ENCODE data around the gene OPCML.

The OPCML gene

GRCh38 chr11:133506551-133507094, 25.7 kb downstream of the OPCML start:
- Histone ChIP-seq H3K27me3 (ENCODE audit: control insufficient read depth, insufficient read depth, low read length, poor library complexity, severe bottlenecking) (no peaks in the 10 kb centered on the region), H3K4me3 (ENCODE audit: insufficient read depth, low read depth, low read length) (no peak overlapping the region), H3K4me1 (ENCODE audit: control insufficient read depth, insufficient read depth, low read length) (peaks cover 27% of the 10 kb centered on the region), H3K9me3 (ENCODE audit: control insufficient read depth, low read length) (no peaks in the 10 kb centered on the region), H3K27ac (ENCODE audit: insufficient read depth, low read depth, low read length, poor library complexity, severe bottlenecking) (no peak overlapping the region), H3K36me3 (ENCODE audit: control insufficient read depth, insufficient read depth, low read length) (no peaks in the 10 kb centered on the region)
- 81 to 90% methylated on average over 6 of the region's 6 CpGs for WGBS, 2 experiments

DNA sequence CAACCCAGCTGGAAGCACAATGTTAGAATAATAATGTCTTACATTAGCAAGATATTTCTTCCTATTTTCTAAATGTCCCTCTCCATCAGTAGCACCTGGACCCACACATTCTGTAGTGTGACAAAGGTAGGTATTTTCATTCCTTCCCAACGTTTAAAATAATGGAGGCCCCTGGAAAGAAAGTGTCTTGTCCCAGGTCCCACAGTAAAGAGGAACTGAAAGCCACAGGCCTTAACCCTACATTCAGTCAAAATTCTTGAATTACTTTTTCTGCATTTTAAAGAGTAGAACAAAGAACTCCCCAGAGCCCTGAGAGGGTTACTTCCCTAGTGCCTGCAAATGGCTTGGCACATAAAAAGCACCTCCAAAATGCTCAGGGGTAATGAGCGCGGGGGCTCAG, 26.3 kb downstream of the OPCML start:
- Histone ChIP-seq H3K27ac (ENCODE audit: insufficient read depth, low read depth, low read length, poor library complexity, severe bottlenecking) (no peak overlapping the region), H3K27me3 (ENCODE audit: control insufficient read depth, insufficient read depth, low read length, poor library complexity, severe bottlenecking) (no peaks in the 10 kb centered on the region), H3K36me3 (ENCODE audit: control insufficient read depth, insufficient read depth, low read length) (no peaks in the 10 kb centered on the region), H3K4me1 (ENCODE audit: control insufficient read depth, insufficient read depth, low read length) (peaks cover 30% of the 10 kb centered on the region), H3K4me3 (ENCODE audit: insufficient read depth, low read depth, low read length) (no peak overlapping the region), H3K9me3 (ENCODE audit: control insufficient read depth, low read length) (no peaks in the 10 kb centered on the region)
- 55 to 56% methylated on average over 3 of the region's 3 CpGs for WGBS, 2 experiments

DNA sequence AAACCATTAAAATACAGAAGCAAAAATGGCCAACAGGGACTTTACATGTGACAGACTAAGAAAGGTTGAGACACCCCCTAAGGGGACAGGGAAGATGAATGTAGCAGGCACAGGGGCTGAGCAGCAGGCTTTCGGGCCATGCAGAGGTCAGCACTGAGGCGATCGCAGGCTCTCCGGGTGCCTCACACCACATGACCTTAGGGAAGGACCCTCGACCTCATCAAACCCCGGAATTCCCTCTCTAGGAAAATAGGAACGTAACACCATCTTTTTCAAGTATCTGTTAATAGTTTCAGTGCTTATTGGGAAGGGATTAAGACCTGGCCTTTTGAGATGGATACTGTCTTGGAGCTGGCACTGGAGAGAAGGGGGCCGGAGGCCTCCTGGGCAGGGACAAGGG, 27.4 kb downstream of the OPCML start:
- Histone ChIP-seq H3K9me3 (ENCODE audit: control insufficient read depth, low read length) (no peaks in the 10 kb centered on the region), H3K4me1 (ENCODE audit: control insufficient read depth, insufficient read depth, low read length) (peaks cover 30% of the 10 kb centered on the region), H3K27me3 (ENCODE audit: control insufficient read depth, insufficient read depth, low read length, poor library complexity, severe bottlenecking) (no peaks in the 10 kb centered on the region), H3K27ac (ENCODE audit: insufficient read depth, low read depth, low read length, poor library complexity, severe bottlenecking) (no peak overlapping the region), H3K4me3 (ENCODE audit: insufficient read depth, low read depth, low read length) (no peak overlapping the region), H3K36me3 (ENCODE audit: control insufficient read depth, insufficient read depth, low read length) (no peaks in the 10 kb centered on the region)
- WGBS, 2 experiments: 80 to 81% methylated on average over 8 of the region's 8 CpGs

GRCh38 chr11:133503776-133504175, 28.5 kb downstream of the OPCML start:
- no peaks in the 10 kb centered on the region for H3K27me3 ChIP-seq (ENCODE audit: control insufficient read depth, insufficient read depth, low read length, poor library complexity, severe bottlenecking)
- WGBS, 2 experiments: 88 to 89% methylated on average over 5 of the region's 5 CpGs
- H3K9me3 ChIP-seq (ENCODE audit: control insufficient read depth, low read length): no peaks in the 10 kb centered on the region
- H3K27ac ChIP-seq (ENCODE audit: insufficient read depth, low read depth, low read length, poor library complexity, severe bottlenecking): no peak overlapping the region
- no peak overlapping the region for H3K4me3 ChIP-seq (ENCODE audit: insufficient read depth, low read depth, low read length)
- H3K36me3 ChIP-seq (ENCODE audit: control insufficient read depth, insufficient read depth, low read length): no peaks in the 10 kb centered on the region
- H3K4me1 ChIP-seq (ENCODE audit: control insufficient read depth, insufficient read depth, low read length): peaks cover 30% of the 10 kb centered on the region

- H3K36me3 ChIP-seq (ENCODE audit: control insufficient read depth, insufficient read depth, low read length): no peaks in the 10 kb centered on the region
- no peaks in the 10 kb centered on the region for H3K27me3 ChIP-seq (ENCODE audit: control insufficient read depth, insufficient read depth, low read length, poor library complexity, severe bottlenecking)
- H3K9me3 ChIP-seq (ENCODE audit: control insufficient read depth, low read length): no peaks in the 10 kb centered on the region
- 47 to 78% methylated on average over 2 of the region's 2 CpGs for WGBS, 2 experiments
- peaks cover 30% of the 10 kb centered on the region for H3K4me1 ChIP-seq (ENCODE audit: control insufficient read depth, insufficient read depth, low read length)
- H3K27ac ChIP-seq (ENCODE audit: insufficient read depth, low read depth, low read length, poor library complexity, severe bottlenecking): no peak overlapping the region
- no peak overlapping the region for H3K4me3 ChIP-seq (ENCODE audit: insufficient read depth, low read depth, low read length)
Measured at GRCh38 chr11:133503236-133503635, 29.1 kb downstream of the OPCML start.

DNA sequence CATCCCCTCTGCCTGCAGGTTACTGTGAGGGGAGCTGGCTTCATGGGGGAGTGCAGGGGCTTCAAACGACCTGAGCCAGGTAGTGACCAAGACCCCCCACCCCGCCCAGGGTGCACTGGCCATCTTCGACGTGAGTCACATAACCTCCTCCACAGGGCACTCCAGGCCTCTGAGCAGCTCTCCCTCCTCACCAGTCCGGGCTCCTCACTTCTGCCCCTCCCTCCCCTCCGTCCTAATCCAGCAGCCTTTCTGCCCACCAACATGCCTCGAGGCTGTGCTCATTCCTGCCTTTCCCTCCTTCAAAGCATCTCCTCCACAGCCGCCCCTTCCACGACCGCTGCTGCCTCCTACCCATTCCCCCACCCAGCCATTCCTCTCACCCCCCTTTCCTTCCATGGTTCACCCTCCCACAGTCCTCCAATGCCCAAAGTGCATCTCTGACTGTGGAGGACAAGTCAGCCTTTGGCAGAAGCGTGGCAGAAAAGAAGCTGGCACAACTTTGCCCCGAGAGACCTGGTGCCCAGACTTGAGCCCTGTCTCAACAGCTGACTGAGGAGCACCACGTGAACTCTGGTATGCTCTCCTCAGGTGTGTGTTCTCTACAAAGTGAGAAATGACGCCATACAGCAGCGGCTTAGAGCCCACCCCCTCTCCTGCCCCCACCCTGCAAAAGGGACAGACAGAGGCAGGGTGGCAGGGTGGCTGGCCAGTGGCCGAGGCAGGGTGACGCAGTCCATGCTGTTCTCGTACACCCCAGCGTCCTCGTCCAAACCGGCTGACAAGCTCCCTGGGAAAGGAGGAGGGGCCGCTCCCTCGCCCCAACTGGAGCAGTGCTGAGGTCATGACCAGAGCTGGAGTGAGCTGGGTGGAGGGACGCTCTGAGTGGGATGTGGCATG, 30.4 kb downstream of the OPCML start:
- Histone ChIP-seq H3K4me1 (ENCODE audit: control insufficient read depth, insufficient read depth, low read length) (peaks cover 27% of the 10 kb centered on the region), H3K36me3 (ENCODE audit: control insufficient read depth, insufficient read depth, low read length) (no peaks in the 10 kb centered on the region), H3K9me3 (ENCODE audit: control insufficient read depth, low read length) (no peaks in the 10 kb centered on the region), H3K27ac (ENCODE audit: insufficient read depth, low read depth, low read length, poor library complexity, severe bottlenecking) (no peak overlapping the region), H3K27me3 (ENCODE audit: control insufficient read depth, insufficient read depth, low read length, poor library complexity, severe bottlenecking) (no peaks in the 10 kb centered on the region), H3K4me3 (ENCODE audit: insufficient read depth, low read depth, low read length) (no peak overlapping the region)
- WGBS, 2 experiments: 71 to 72% methylated on average over 24 of the region's 24 CpGs

GRCh38 chr11:133500936-133501335, 31.4 kb downstream of the OPCML start:
- H3K27ac ChIP-seq (ENCODE audit: insufficient read depth, low read depth, low read length, poor library complexity, severe bottlenecking): no peak overlapping the region
- H3K36me3 ChIP-seq (ENCODE audit: control insufficient read depth, insufficient read depth, low read length): no peaks in the 10 kb centered on the region
- no peak overlapping the region for H3K4me3 ChIP-seq (ENCODE audit: insufficient read depth, low read depth, low read length)
- H3K4me1 ChIP-seq (ENCODE audit: control insufficient read depth, insufficient read depth, low read length): peaks cover 21% of the 10 kb centered on the region
- WGBS, 2 experiments: 90 to 93% methylated on average over 11 of the region's 11 CpGs
- H3K9me3 ChIP-seq (ENCODE audit: control insufficient read depth, low read length): no peaks in the 10 kb centered on the region
- no peaks in the 10 kb centered on the region for H3K27me3 ChIP-seq (ENCODE audit: control insufficient read depth, insufficient read depth, low read length, poor library complexity, severe bottlenecking)

GRCh38 chr11:133500435-133500834, 31.9 kb downstream of the OPCML start:
- Histone ChIP-seq H3K4me3 (ENCODE audit: insufficient read depth, low read depth, low read length) (no peak overlapping the region), H3K27ac (ENCODE audit: insufficient read depth, low read depth, low read length, poor library complexity, severe bottlenecking) (no peak overlapping the region), H3K36me3 (ENCODE audit: control insufficient read depth, insufficient read depth, low read length) (no peaks in the 10 kb centered on the region), H3K4me1 (ENCODE audit: control insufficient read depth, insufficient read depth, low read length) (peaks cover 21% of the 10 kb centered on the region), H3K27me3 (ENCODE audit: control insufficient read depth, insufficient read depth, low read length, poor library complexity, severe bottlenecking) (no peaks in the 10 kb centered on the region), H3K9me3 (ENCODE audit: control insufficient read depth, low read length) (no peaks in the 10 kb centered on the region)
- 78 to 79% methylated on average over 9 of the region's 9 CpGs for WGBS, 2 experiments

- no peaks in the 10 kb centered on the region for H3K9me3 ChIP-seq (ENCODE audit: control insufficient read depth, low read length)
- H3K27me3 ChIP-seq (ENCODE audit: control insufficient read depth, insufficient read depth, low read length, poor library complexity, severe bottlenecking): no peaks in the 10 kb centered on the region
- no peaks in the 10 kb centered on the region for H3K36me3 ChIP-seq (ENCODE audit: control insufficient read depth, insufficient read depth, low read length)
- peaks cover 15% of the 10 kb centered on the region for H3K4me1 ChIP-seq (ENCODE audit: control insufficient read depth, insufficient read depth, low read length)
- no peak overlapping the region for H3K4me3 ChIP-seq (ENCODE audit: insufficient read depth, low read depth, low read length)
- 93 to 97% methylated on average over 6 to 7 of the region's 7 CpGs for WGBS, 2 experiments
- H3K27ac ChIP-seq (ENCODE audit: insufficient read depth, low read depth, low read length, poor library complexity, severe bottlenecking): no peak overlapping the region
Measured at GRCh38 chr11:133498969-133499368, 33.3 kb downstream of the OPCML start.

DNA sequence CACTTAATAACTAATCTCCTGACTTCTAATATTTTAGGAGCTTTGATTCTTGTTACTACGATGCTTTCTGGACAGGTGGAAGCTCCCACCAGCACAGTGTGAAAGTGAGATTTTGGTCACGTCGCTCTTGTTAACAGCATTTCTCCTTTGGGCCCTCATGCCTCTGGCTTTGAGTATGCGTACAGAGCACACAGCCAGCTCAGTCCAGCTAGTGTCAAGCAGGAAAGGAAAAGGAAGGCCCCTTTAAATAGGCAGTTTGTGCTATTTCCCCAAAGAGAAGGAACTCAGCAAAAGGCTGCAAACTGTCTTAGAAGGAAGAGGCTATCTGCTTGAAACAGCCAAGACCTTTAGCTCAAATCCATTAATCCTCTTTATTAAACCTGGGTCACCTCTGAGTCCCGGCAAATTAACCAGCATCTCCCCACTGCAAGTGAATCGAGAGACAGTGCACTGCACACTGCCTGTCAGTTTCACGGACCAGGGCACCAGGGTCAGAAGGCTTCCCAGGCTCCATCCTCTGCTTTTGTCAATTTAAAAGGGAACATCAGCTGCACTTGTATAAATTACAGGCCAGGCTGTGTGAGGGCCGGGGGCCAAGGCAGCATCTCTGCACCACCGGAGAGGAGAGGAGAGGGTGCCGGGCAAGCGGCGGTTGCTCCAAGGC, 34.7 kb downstream of the OPCML start:
- Histone ChIP-seq H3K4me1 (ENCODE audit: control insufficient read depth, insufficient read depth, low read length) (peaks cover 7% of the 10 kb centered on the region), H3K36me3 (ENCODE audit: control insufficient read depth, insufficient read depth, low read length) (no peaks in the 10 kb centered on the region), H3K4me3 (ENCODE audit: insufficient read depth, low read depth, low read length) (no peak overlapping the region), H3K27ac (ENCODE audit: insufficient read depth, low read depth, low read length, poor library complexity, severe bottlenecking) (no peak overlapping the region), H3K9me3 (ENCODE audit: control insufficient read depth, low read length) (no peaks in the 10 kb centered on the region), H3K27me3 (ENCODE audit: control insufficient read depth, insufficient read depth, low read length, poor library complexity, severe bottlenecking) (no peaks in the 10 kb centered on the region)
- WGBS, 2 experiments: 88 to 90% methylated on average over 12 of the region's 12 CpGs
